Measurements from ENCODE around the gene EYA3.

DNA sequence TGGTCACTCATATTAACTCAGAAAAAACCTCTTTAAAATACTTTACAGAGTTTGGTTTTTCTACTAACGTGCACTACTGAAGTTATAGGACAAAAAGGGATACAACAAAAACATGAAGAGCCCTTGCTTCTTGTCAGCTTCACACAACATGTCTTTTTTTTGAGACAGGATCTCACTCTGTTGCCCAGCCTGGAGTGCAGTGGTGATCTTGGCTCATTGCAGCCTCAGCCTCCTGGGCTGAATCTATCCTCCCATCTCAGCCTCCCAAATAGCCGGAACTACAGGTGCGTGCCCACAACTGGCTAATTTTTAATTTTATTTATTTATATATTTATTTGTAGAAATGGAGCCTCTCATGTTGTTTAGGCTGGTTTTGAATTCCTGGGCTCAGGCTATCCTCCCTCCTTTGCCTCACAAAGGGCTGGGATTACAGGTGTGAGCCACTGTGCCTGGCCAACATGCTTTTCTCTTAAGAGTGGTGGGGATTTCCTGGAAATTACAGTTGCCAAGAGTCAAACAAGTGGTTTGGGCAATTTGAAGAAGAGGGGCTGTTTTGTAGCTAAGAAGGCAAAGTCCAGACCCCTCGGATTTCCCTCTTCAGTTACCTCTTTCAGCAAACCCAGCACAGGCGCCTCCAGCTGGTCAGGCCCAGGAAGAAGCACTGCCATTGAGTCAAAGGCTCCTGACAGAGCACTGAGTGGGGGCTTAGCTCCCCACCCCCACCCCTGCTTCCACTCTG, 160.0 kb downstream of the EYA3 start:
- TF ChIP-seq GATA2 (IDR thresholded peaks at IDR 0.05; ENCODE audit: low read depth, low read length): no peak
- TF ChIP-seq GATA3 (IDR thresholded peaks at IDR 0.05; ENCODE audit: low read depth, low read length): no peak
